T-helper 1 cell treated with Interleukin-12 subunit alpha and Interleukin-12 subunit beta and Interleukin-4 antibody, amounts not matched to agents 30 μg/mL and 1 μg/mL, for 36 hours (primary cell): Measurements from ENCODE around the gene ARHGEF10L.

Experiments used
- H3K27ac Mint-ChIP-seq: one replicate; pipeline ENCODE4 v1.8.0; 2021; ENCODE audit warnings: mild to moderate bottlenecking, mixed read lengths
- H3K27me3 Mint-ChIP-seq: one replicate; pipeline ENCODE4 v1.8.0; 2021; ENCODE audit warnings: low read depth, mixed read lengths
- H3K36me3 Mint-ChIP-seq: one replicate; pipeline ENCODE4 v1.8.0; 2021; ENCODE audit warnings: low read depth, mixed read lengths
- H3K4me1 Mint-ChIP-seq: one replicate; pipeline ENCODE4 v1.8.0; 2021; ENCODE audit warnings: low read depth, mixed read lengths
- H3K4me3 Mint-ChIP-seq: one replicate; pipeline ENCODE4 v1.8.0; 2021; ENCODE audit warnings: mild to moderate bottlenecking, moderate library complexity, mixed read lengths
- H3K9me3 Mint-ChIP-seq: one replicate; pipeline ENCODE4 v1.8.0; 2021; ENCODE audit warnings: mixed read lengths

Gene ARHGEF10L

GRCh38 chr1:17670587-17671313, 131.3 kb downstream of the ARHGEF10L start:
- Mint-ChIP-seq H3K4me3 (no peak overlapping the region), H3K36me3 (no peaks in the 10 kb centered on the region), H3K4me1 (no peaks in the 10 kb centered on the region), H3K27ac (no peak overlapping the region), H3K27me3 (no peaks in the 10 kb centered on the region), H3K9me3 (no peaks in the 10 kb centered on the region)

DNA sequence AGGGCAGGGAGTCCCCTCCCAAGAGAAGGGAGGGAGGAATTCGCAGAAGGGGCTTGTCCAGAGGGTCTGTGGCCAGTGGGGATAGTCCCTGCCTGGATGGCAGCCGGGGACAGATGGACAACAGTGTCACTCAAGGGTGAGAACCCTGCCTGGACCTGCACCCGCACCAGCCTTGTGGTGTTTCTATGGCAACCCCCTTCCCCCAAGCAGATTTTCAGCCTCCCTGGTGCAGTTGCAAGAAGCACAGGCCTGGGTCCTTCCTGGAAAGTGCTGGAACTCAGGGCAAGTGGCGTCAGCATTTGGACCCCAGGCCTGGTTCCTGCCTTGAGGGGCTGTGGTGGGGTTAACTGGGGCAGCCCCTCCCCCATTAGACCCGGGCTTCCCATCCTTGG, 131.8 kb downstream of the ARHGEF10L start:
- Mint-ChIP-seq H3K4me3 (no peak overlapping the region), H3K27ac (no peak overlapping the region), H3K36me3 (no peaks in the 10 kb centered on the region), H3K27me3 (no peaks in the 10 kb centered on the region), H3K9me3 (no peaks in the 10 kb centered on the region), H3K4me1 (no peaks in the 10 kb centered on the region)

- Mint-ChIP-seq H3K27ac (no peak overlapping the region), H3K36me3 (no peaks in the 10 kb centered on the region), H3K9me3 (no peaks in the 10 kb centered on the region), H3K27me3 (no peaks in the 10 kb centered on the region), H3K4me3 (no peak overlapping the region), H3K4me1 (no peaks in the 10 kb centered on the region)
Measured at GRCh38 chr1:17671741-17672140, 132.2 kb downstream of the ARHGEF10L start.

DNA sequence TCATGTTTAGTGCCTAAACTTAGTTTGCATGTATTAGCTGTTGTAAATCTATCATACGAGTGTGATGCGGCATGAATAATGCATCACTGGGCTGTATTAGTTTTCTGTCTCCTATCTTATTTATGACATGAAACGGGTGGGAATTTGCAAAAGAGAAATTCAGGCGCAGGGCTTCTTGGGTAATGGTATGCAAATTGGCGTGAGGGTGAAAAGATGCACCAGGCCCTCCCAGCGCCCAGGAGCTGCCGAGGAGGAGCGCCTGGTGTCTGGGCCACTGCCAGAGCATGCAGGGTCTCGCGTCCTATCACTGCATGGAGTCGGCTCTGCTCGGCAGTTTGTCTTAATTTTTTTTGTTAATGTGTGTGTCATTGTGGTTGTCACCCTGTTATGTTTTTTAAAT, 132.7 kb downstream of the ARHGEF10L start:
- Mint-ChIP-seq H3K4me3 (no peak overlapping the region), H3K36me3 (no peaks in the 10 kb centered on the region), H3K27ac (no peak overlapping the region), H3K27me3 (no peaks in the 10 kb centered on the region), H3K4me1 (no peaks in the 10 kb centered on the region), H3K9me3 (no peaks in the 10 kb centered on the region)

- no peaks in the 10 kb centered on the region for H3K36me3 Mint-ChIP-seq
- H3K27me3 Mint-ChIP-seq: no peaks in the 10 kb centered on the region
- no peak overlapping the region for H3K4me3 Mint-ChIP-seq
- H3K4me1 Mint-ChIP-seq: no peaks in the 10 kb centered on the region
- H3K27ac Mint-ChIP-seq: no peak overlapping the region
- H3K9me3 Mint-ChIP-seq: no peaks in the 10 kb centered on the region
Measured at GRCh38 chr1:17673329-17674072, 134.0 kb downstream of the ARHGEF10L start.

DNA sequence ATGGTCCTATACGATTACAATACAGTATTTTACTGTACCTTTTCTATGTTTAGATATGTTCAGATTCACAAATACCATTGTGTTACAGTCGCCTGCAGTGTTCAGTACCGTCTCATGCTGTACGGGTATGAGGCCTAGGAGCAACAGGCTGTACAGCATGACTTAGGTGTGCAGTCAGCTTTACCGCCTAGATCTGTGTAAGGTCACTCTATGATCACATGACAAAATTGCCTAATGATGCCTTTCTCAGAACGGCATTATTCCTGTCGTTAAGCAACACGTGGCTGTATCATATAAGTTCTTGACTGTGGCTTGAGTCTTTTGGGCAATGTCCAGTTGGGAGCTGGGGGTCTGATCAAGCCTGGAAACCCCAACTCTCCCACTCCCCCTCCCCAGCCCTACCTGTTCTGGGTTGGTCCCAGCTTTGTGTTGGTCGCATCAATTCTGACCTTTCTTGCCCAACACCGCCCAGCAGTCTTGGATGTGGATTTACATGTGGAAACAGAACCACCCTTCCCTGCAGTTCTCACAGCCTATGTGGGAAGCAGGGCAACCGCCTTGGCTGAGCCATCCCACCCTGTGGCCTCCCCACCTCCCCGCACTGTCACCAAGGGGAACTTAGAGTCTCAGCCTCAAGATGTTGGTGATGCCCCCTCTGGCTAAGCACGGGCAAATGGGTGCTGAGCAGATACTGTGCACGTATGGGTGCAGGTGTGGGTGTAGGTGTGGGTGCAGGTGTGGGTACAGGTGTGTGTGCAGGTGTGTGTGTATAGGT, 135.4 kb downstream of the ARHGEF10L start:
- no peak overlapping the region for H3K4me3 Mint-ChIP-seq
- H3K27me3 Mint-ChIP-seq: no peaks in the 10 kb centered on the region
- no peaks in the 10 kb centered on the region for H3K36me3 Mint-ChIP-seq
- no peak overlapping the region for H3K27ac Mint-ChIP-seq
- no peaks in the 10 kb centered on the region for H3K9me3 Mint-ChIP-seq
- H3K4me1 Mint-ChIP-seq: no peaks in the 10 kb centered on the region

- H3K4me3 Mint-ChIP-seq: no peak overlapping the region
- H3K4me1 Mint-ChIP-seq: no peaks in the 10 kb centered on the region
- no peaks in the 10 kb centered on the region for H3K36me3 Mint-ChIP-seq
- no peaks in the 10 kb centered on the region for H3K9me3 Mint-ChIP-seq
- no peaks in the 10 kb centered on the region for H3K27me3 Mint-ChIP-seq
- H3K27ac Mint-ChIP-seq: no peak overlapping the region
Measured at GRCh38 chr1:17675744-17676143, 136.2 kb downstream of the ARHGEF10L start.

DNA sequence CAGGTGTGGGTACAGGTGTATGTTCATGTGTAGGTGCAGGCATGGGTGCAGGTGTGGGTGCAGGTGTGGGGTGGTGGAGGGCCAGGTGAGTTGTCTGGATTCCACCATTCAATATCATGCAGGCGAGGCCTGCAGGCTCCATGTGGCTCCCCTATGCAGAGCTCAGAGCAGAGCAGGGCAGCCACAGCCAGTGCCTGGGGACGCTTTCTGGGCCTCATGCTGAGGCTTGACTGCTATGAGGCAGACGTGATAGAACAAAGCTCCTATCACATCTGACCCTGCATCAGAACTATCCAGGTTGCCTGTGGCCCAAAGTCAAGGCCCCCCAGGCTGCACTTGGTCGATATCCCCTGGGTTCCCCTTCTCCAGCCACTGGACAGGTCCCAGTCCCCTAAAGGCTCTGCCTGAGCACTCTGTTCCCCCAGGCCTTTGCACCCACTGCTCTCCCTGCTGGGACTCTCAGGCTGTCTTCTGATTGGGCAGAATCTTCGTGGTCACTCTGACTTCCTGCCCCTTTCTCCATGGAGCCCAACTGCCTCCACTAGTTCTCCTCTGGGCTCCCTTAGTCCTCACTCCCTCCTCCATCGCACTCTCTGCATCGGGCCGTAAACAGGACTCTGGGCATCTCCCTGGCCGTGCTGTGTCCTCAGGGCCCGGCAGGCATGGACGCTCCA, 137.0 kb downstream of the ARHGEF10L start:
- H3K36me3 Mint-ChIP-seq: no peaks in the 10 kb centered on the region
- no peak overlapping the region for H3K27ac Mint-ChIP-seq

GRCh38 chr1:17678011-17678410, 138.5 kb downstream of the ARHGEF10L start:
- Mint-ChIP-seq H3K36me3 (no peaks in the 10 kb centered on the region), H3K9me3 (no peaks in the 10 kb centered on the region), H3K27me3 (no peaks in the 10 kb centered on the region), H3K4me1 (no peaks in the 10 kb centered on the region), H3K27ac (no peak overlapping the region), H3K4me3 (no peak overlapping the region)

More for the DNA sequence above, 137.0 kb downstream of the ARHGEF10L start:
- Mint-ChIP-seq H3K4me1 (no peaks in the 10 kb centered on the region), H3K27me3 (no peaks in the 10 kb centered on the region), H3K4me3 (no peak overlapping the region), H3K9me3 (no peaks in the 10 kb centered on the region)

GRCh38 chr1:17679856-17680255, 140.4 kb downstream of the ARHGEF10L start:
- Mint-ChIP-seq H3K4me1 (no peaks in the 10 kb centered on the region), H3K4me3 (no peak overlapping the region), H3K27ac (no peak overlapping the region), H3K27me3 (no peaks in the 10 kb centered on the region), H3K9me3 (no peaks in the 10 kb centered on the region), H3K36me3 (no peaks in the 10 kb centered on the region)

GRCh38 chr1:17680308-17680707, 140.8 kb downstream of the ARHGEF10L start:
- H3K9me3 Mint-ChIP-seq: no peaks in the 10 kb centered on the region
- no peaks in the 10 kb centered on the region for H3K27me3 Mint-ChIP-seq
- H3K36me3 Mint-ChIP-seq: no peaks in the 10 kb centered on the region
- H3K4me1 Mint-ChIP-seq: no peaks in the 10 kb centered on the region
- H3K27ac Mint-ChIP-seq: no peak overlapping the region
- H3K4me3 Mint-ChIP-seq: no peak overlapping the region

GRCh38 chr1:17682400-17682799, 142.9 kb downstream of the ARHGEF10L start:
- Mint-ChIP-seq H3K4me3 (no peak overlapping the region), H3K9me3 (no peaks in the 10 kb centered on the region), H3K27ac (no peak overlapping the region), H3K36me3 (no peaks in the 10 kb centered on the region), H3K4me1 (no peaks in the 10 kb centered on the region), H3K27me3 (no peaks in the 10 kb centered on the region)

DNA sequence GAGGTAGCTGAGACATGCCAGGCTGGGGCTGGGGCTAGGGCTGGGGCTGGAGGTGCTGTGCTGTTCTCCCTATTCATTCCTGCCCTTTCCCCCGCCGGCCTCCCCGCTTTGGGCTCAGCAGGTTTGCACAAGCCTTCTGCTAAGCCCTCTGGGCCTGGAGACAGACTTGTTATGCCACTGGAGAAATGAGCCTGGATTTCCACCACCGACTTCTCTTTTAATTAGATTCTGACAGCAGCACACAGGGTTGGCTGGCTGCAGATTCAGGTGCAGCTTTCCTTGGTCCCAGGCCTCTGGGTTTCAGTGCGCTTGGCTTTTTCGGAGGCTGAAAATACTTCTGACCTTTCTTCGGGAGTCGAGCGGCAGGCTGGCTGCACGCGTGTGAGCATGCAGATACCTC, 144.1 kb downstream of the ARHGEF10L start:
- H3K4me3 Mint-ChIP-seq: no peak overlapping the region
- no peaks in the 10 kb centered on the region for H3K4me1 Mint-ChIP-seq
- no peaks in the 10 kb centered on the region for H3K27me3 Mint-ChIP-seq
- no peaks in the 10 kb centered on the region for H3K36me3 Mint-ChIP-seq
- no peaks in the 10 kb centered on the region for H3K9me3 Mint-ChIP-seq
- H3K27ac Mint-ChIP-seq: no peak overlapping the region

GRCh38 chr1:17684810-17685209, 145.3 kb downstream of the ARHGEF10L start:
- Mint-ChIP-seq H3K4me3 (no peak overlapping the region), H3K4me1 (no peaks in the 10 kb centered on the region), H3K9me3 (no peaks in the 10 kb centered on the region), H3K27me3 (no peaks in the 10 kb centered on the region), H3K36me3 (no peaks in the 10 kb centered on the region), H3K27ac (no peak overlapping the region)
